Astrocyte of the cerebellum (primary cell): ENCODE data around the gene NUDT12.

Source experiments
- DNase-seq: peaks from one replicate; pipeline ENCODE4 v3.0.0-alpha.2; 2011; ENCODE audit warnings: low read depth
- H3K4me3 ChIP-seq: 2 replicates; pipeline ENCODE4 v1.5.1; 2011; ENCODE audit warnings: mild to moderate bottlenecking, low read depth, low read length, moderate library complexity
- CTCF ChIP-seq: IDR thresholded peaks from 2 replicates; pipeline ENCODE4 v1.5.1; 2012; ENCODE audit warnings: low read length, low read depth, moderate library complexity, mild to moderate bottlenecking; ENCODE audit errors: missing control alignments
- in situ Hi-C: cut with HindIII; loops from 2 replicates; pipeline ENCODE4 v1.10.0; 2017; ENCODE audit warnings: low sequenced_read_pairs

Gene NUDT12

GRCh38 chr5:103503066-103503465 lies 59.5 kb downstream of the NUDT12 start:
- in situ Hi-C loops, result no loop called here
- no peak for TF ChIP-seq CTCF
- H3K4me3 ChIP-seq, result no peak overlapping the region
- no peak for DNase-seq

GRCh38 chr5:103502662-103503061 lies 59.9 kb downstream of the NUDT12 start:
- in situ Hi-C loops, result no loop called here
- TF ChIP-seq CTCF, result no peak
- no peak overlapping the region for H3K4me3 ChIP-seq
- DNase-seq, result no peak
